B cell (primary cell): Measurements from ENCODE around the gene TTC28. TPM values are rescaled to one million over a fixed set of nuclear protein-coding genes. Genes with fewer than 3 reads are reported as not detected.

Experiments
- ATAC-seq: fragments of 200-7000 bp; cut with Tn5 transposase; one replicate; pipeline ENCODE4 v1.10.0; 2021; ENCODE audit warnings: low read depth, mild to moderate bottlenecking, moderate number of reproducible peaks, moderate library complexity
- CTCF ChIA-PET: fragments of 350-600 bp; sonication (Branson Sonifier 250); formaldehyde crosslinking; loops from one replicate; lab custom pipeline; 2021; ENCODE audit warnings: antibody characterized with exemption, inconsistent platforms; lab: Charles Lee
- POLR2A ChIA-PET: fragments of 350-600 bp; sonication (Branson Sonifier 250); formaldehyde crosslinking; loops from one replicate; lab custom pipeline; 2021; ENCODE audit warnings: antibody characterized with exemption; lab: Charles Lee
- DNase-seq: peaks from one replicate; pipeline ENCODE4 v3.0.0; 2013
- H2AFZ ChIP-seq: 2 replicates; pipeline ENCODE4 v1.6.1; 2012; ENCODE audit warnings: mild to moderate bottlenecking, low read depth, low read length; ENCODE audit not compliant: insufficient read depth, poor library complexity, severe bottlenecking
- H3K27ac ChIP-seq, 2 donors: 1 replicate in 1 of 2; 2 replicates in 1 of 2; pipeline ENCODE4 v1.5.1; 2012 to 2013; ENCODE audit warnings: low read length in 2 of 2, mild to moderate bottlenecking in 2 of 2, moderate library complexity in 1 of 2
- H3K27me3 ChIP-seq, 4 experiments: fragments of 200-600 bp in 1 of 4; sonication (generic) in 1 of 4; replicated peaks in 1 of 4; 1 replicate in 2 of 4; 2 replicates in 2 of 4; pipeline versions ENCODE4 v1.6.1 to v1.7.0; 2013 to 2016; ENCODE audit warnings: low read length in 3 of 4, mild to moderate bottlenecking in 2 of 4, mixed read lengths in 1 of 4, moderate library complexity in 1 of 4; ENCODE audit not compliant: insufficient read depth in 4 of 4, control insufficient read depth in 3 of 4; ENCODE audit errors: control extremely low read depth in 1 of 4
- H3K36me3 ChIP-seq, 2 experiments: replicated peaks in 1 of 2; 1 replicate in 1 of 2; 2 replicates in 1 of 2; pipeline versions ENCODE4 v1.6.1 to v1.7.1; 2013; ENCODE audit warnings: low read length in 1 of 2; ENCODE audit not compliant: insufficient read depth in 2 of 2, control insufficient read depth in 1 of 2; ENCODE audit errors: control extremely low read depth in 1 of 2, extremely low read depth in 1 of 2
- H3K4me1 ChIP-seq, 2 donors: fragments of 200-600 bp in 1 of 2; sonication (generic) in 1 of 2; 1 replicate in 1 of 2; 2 replicates in 1 of 2; pipeline versions ENCODE4 v1.5.1 to v1.6.1; 2013 to 2017; ENCODE audit warnings: low read length in 2 of 2; ENCODE audit not compliant: control insufficient read depth in 2 of 2, insufficient read depth in 2 of 2
- H3K4me2 ChIP-seq: replicated peaks from 2 replicates; pipeline ENCODE3; 2012; ENCODE audit warnings: mild to moderate bottlenecking, low read depth, low read length; ENCODE audit not compliant: poor library complexity, severe bottlenecking
- H3K4me3 ChIP-seq, 5 experiments: fragments of 200-600 bp in 1 of 5; sonication (generic) in 1 of 5; 1 replicate in 3 of 5; 2 replicates in 2 of 5; pipeline versions ENCODE4 v1.5.1 to v1.7.0; 2011 to 2016; ENCODE audit warnings: low read length in 4 of 5, mild to moderate bottlenecking in 4 of 5, low read depth in 2 of 5, control low read depth in 1 of 5, moderate library complexity in 1 of 5; ENCODE audit not compliant: insufficient read depth in 1 of 5; ENCODE audit errors: control extremely low read depth in 1 of 5, extremely low read depth in 1 of 5
- H3K79me2 ChIP-seq: fragments of 200-600 bp; sonication (generic); one replicate; pipeline ENCODE4 v1.6.0; 2016; ENCODE audit warnings: low read length; ENCODE audit not compliant: control insufficient read depth, insufficient read depth
- H3K9ac ChIP-seq: fragments of 200-600 bp; sonication (generic); 2 replicates; pipeline ENCODE4 v1.6.1; 2017; ENCODE audit warnings: mild to moderate bottlenecking, low read length, moderate library complexity
- H3K9me3 ChIP-seq, 3 donors: one replicate each; pipeline versions ENCODE4 v1.6.1 to v1.7.1; 2013; ENCODE audit warnings: low read length in 2 of 3; ENCODE audit not compliant: control insufficient read depth in 2 of 3, insufficient read depth in 1 of 3; ENCODE audit errors: control extremely low read depth in 1 of 3
- H4K20me1 ChIP-seq: 2 replicates; pipeline ENCODE4 v1.6.0; 2012; ENCODE audit warnings: mild to moderate bottlenecking, low read length; ENCODE audit not compliant: insufficient read depth, control insufficient read depth, poor library complexity, severe bottlenecking
- H3K27ac Mint-ChIP-seq: one replicate; pipeline ENCODE4 v1.8.0; 2021; ENCODE audit warnings: mixed read lengths
- H3K27me3 Mint-ChIP-seq: one replicate; pipeline ENCODE4 v1.8.0; 2021; ENCODE audit warnings: mixed read lengths
- H3K4me1 Mint-ChIP-seq: one replicate; pipeline ENCODE4 v1.8.0; 2021; ENCODE audit warnings: mixed read lengths
- H3K4me3 Mint-ChIP-seq: one replicate; pipeline ENCODE4 v1.8.0; 2021; ENCODE audit warnings: mixed read lengths
- H3K9me3 Mint-ChIP-seq: one replicate; pipeline ENCODE4 v1.8.0; 2022; ENCODE audit warnings: mixed read lengths; ENCODE audit not compliant: insufficient read depth
- CTCF ChIP-seq: fragments of 200-600 bp; IDR thresholded peaks from one replicate; pipeline ENCODE4 v1.8.0; 2022; ENCODE audit warnings: antibody characterized with exemption, mild to moderate bottlenecking
- EZH2 ChIP-seq: IDR thresholded peaks from 2 replicates; pipeline ENCODE4 v1.6.1; 2012; ENCODE audit warnings: borderline replicate concordance, low read depth, mild to moderate bottlenecking, moderate library complexity, low read length; ENCODE audit not compliant: insufficient read depth, poor library complexity, severe bottlenecking
- WGBS: methylation state at CpG from one replicate; pipeline ENCODE4 v1.1.5; 2013; ENCODE audit warnings: missing lambda C conversion rate; ENCODE audit not compliant: insufficient coverage; 5-methylcytosine and 5-hydroxymethylcytosine counted together
- intact Hi-C: fragments of 100-400 bp; cut with micrococcal nuclease; formaldehyde crosslinking; loops from one replicate; pipeline ENCODE4 v1.10.0; 2022
- polyA plus RNA-seq: library from polyadenylated mRNA; depleted of rRNA; stranded (reverse); fragments of >200 nt; gene quantifications from 2 replicates; pipeline ENCODE4 v1.2.3, GENCODE V29; 2012
- total RNA-seq, 2 donors: library from RNA; stranded (reverse); fragments of 120-200 nt in 1 of 2; gene quantifications; 1 replicate in 1 of 2; 2 replicates in 1 of 2; pipeline versions ENCODE4 v1.2.3 to v1.2.4, GENCODE V29; 2013 to 2022

The TTC28 gene
- total and polyA plus RNA-seq, 2 donors (not counting 1 experiment from before 2014, with no cell fraction given) = 4.5 to 7.3 TPM

DNA sequence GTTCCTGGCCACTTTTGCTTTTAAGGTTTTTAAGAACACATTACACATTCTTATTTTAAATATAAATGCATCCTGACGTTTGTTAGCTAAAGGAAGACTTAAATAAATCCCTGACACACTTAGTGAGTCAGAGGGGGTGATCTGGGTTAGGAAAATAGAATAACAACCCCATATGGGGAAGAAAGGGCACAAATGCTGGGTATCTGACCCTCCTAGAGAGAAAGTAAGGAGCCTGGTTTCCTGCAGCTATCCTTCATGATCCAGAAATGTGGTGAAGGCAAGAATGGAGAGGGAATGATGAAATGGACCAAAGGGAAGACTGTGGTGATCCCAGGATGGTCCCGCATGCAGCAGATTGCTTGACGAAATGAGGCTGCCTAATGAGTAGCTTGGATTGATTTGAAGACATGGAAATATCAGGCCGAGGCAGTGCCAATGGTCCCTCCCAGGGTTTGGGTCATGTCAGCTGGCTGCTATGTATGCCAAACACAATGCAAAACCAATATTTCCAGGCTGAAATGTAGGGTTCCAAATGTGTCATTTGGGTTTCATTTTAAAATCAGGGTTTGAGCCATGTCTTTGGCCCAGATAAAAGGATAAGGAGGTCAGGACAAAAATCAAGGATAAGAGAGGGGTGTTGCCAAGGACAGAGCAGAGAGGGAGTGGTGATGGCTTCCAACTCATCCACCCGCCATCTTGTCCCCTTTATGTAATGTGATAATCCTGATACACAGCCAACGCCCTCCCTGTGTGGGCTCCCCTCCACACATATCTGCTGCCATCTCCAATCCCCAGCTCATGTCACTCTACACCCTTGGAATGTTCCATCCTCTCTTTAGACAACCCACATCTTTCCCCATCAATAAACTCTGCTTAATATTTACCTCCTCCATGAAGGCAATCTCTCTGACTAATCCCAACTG lies 625.5 kb downstream of the TTC28 start:
- no peak for DNase-seq
- no peak overlapping the region for H2AFZ ChIP-seq
- no peaks in the 10 kb centered on the region for H3K9me3 Mint-ChIP-seq
- POLR2A ChIA-PET = no interaction called here
- H3K27me3 Mint-ChIP-seq = peaks cover 2% of the 10 kb centered on the region
- no peak overlapping the region for H3K9ac ChIP-seq
- no peaks in the 10 kb centered on the region for H3K4me1 ChIP-seq
- H3K4me3 Mint-ChIP-seq = no peak overlapping the region
- no peak overlapping the region for H3K4me3 ChIP-seq
- no peaks in the 10 kb centered on the region for H4K20me1 ChIP-seq
- no peak overlapping the region for H3K27ac Mint-ChIP-seq
- intact Hi-C loops = no loop called here
- TF ChIP-seq EZH2 = no peak
- no peak for TF ChIP-seq CTCF
- H3K4me1 Mint-ChIP-seq = no peaks in the 10 kb centered on the region
- H3K79me2 ChIP-seq = no peaks in the 10 kb centered on the region
- no peaks in the 10 kb centered on the region for H3K27me3 ChIP-seq
- no peak overlapping the region for H3K27ac ChIP-seq
- ATAC-seq = no peak
- H3K36me3 ChIP-seq = no peaks in the 10 kb centered on the region
- WGBS = 100% methylated on average over 1 of the region's 6 CpGs
- CTCF ChIA-PET = interaction anchor here (1.1 kb wide), 1 partner anchor 10 kb away, joined by 3 read pairs; no protein-coding TSS in a partner anchor
- H3K4me2 ChIP-seq = no peak overlapping the region
- H3K9me3 ChIP-seq = no peaks in the 10 kb centered on the region

GRCh38 chr22:28052825-28053269 lies 626.8 kb downstream of the TTC28 start:
- Mint-ChIP-seq H3K27ac (no peak overlapping the region), H3K9me3 (no peaks in the 10 kb centered on the region), H3K27me3 (peaks cover 2% of the 10 kb centered on the region), H3K4me1 (no peaks in the 10 kb centered on the region), H3K4me3 (no peak overlapping the region)
- CTCF ChIA-PET = interaction anchor here (1.1 to 2.4 kb wide), 2 partner anchors 11 to 33 kb away, joined by 3 to 9 read pairs; no protein-coding TSS in a partner anchor
- Histone ChIP-seq H3K9ac (no peak overlapping the region), H3K4me2 (no peak overlapping the region), H2AFZ (no peak overlapping the region), H4K20me1 (no peaks in the 10 kb centered on the region), H3K9me3 (no peaks in the 10 kb centered on the region), H3K36me3 (no peaks in the 10 kb centered on the region), H3K27me3 (no peaks in the 10 kb centered on the region), H3K4me1 (no peaks in the 10 kb centered on the region), H3K4me3 (no peak overlapping the region), H3K79me2 (no peaks in the 10 kb centered on the region), H3K27ac (no peak overlapping the region)
- DNase-seq = no peak
- TF ChIP-seq EZH2 (no peak), CTCF (no peak)
- WGBS = 92% methylated on average over 9 of the region's 9 CpGs
- POLR2A ChIA-PET = no interaction called here
- ATAC-seq = no peak
- intact Hi-C loops = no loop called here
